ENCODE measurements around the gene RALGDS. TPM values are rescaled to one million over a fixed set of nuclear protein-coding genes. Genes with fewer than 3 reads are reported as not detected.

Gene RALGDS
- polyA plus RNA-seq, 4 donors = 33.0 to 49.0 (median 35.7) TPM

GRCh38 chr9:133109931-133110650 is 10.9 kb downstream of the RALGDS start:
- DNase-seq (no peak), FAIRE-seq (no peak)
- Histone ChIP-seq H3K9me3 (ENCODE audit: control insufficient read depth in 2 of 2, insufficient read depth in 1 of 2, low read depth in 1 of 2, low read length in 1 of 2) (no peaks in the 10 kb centered on the region), H3K4me1 (ENCODE audit: control insufficient read depth in 3 of 3, insufficient read depth in 2 of 3, low read depth in 1 of 3, low read length in 2 of 3) (peaks cover 4 to 32% (median 6%) of the 10 kb centered on the region in 3 donors), H3K27ac (ENCODE audit: low read depth in 1 of 3, low read length in 2 of 3) (no peak overlapping the region), H3K27me3 (ENCODE audit: control insufficient read depth in 3 of 3, insufficient read depth in 3 of 3, low read length in 3 of 3) (no peaks in the 10 kb centered on the region), H3K36me3 (ENCODE audit: control insufficient read depth in 3 of 3, insufficient read depth in 2 of 3, low read depth in 1 of 3, low read length in 3 of 3) (peaks cover 18 to 84% (median 25%) of the 10 kb centered on the region in 3 donors), H3K4me3 (ENCODE audit: low read depth in 1 of 3, low read length in 3 of 3) (no peak overlapping the region)
- 92 to 93% (median 92%) methylated on average over 18 of the region's 18 CpGs for WGBS, 3 donors

DNA sequence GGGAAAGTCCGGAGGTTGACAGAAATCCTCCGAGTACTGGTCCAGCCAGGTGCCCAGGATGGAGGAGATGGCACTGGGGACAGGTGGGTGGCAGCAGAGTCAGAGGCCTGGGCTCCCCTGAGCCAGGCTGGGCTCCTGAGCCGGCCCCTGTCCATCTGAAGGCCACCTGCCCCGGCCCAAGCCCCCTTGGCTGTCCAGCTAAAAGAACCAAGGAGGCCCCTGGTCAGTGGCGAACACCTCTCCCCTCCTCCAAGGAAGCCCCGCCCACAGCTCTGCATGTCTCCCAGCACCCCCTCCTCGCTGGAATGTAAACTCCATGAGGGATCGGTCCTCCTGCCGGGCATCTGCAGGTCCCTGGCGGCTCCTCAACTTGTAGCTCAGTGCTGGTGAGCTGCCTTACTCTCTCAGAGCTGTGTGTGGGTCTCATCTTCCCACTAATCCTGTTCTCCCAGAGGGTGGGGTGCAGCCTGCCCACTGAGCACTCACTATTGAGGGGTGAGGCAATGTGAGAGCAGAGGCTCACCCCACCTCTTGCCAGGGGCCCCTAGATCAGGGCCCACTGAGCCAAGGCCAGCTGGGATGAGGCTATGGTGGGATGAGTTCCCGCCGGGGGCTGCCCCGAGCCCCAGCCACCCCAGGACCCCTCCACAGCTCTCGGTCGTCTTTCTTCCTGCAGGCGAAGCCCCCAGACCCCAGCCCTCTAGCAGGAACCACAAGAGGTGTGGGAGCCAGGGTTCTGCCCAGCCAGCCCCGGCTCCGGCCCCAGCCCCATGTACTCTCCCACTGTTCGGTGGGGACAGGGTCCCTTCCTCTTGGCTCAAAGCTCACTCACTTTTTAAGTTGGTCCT is 12.0 kb downstream of the RALGDS start:
- FAIRE-seq = no peak
- H3K36me3 ChIP-seq (ENCODE audit: control insufficient read depth in 3 of 3, insufficient read depth in 2 of 3, low read depth in 1 of 3, low read length in 3 of 3) = peaks cover 19 to 88% (median 27%) of the 10 kb centered on the region in 3 donors
- H3K27me3 ChIP-seq (ENCODE audit: control insufficient read depth in 3 of 3, insufficient read depth in 3 of 3, low read length in 3 of 3) = no peaks in the 10 kb centered on the region
- H3K9me3 ChIP-seq (ENCODE audit: control insufficient read depth in 2 of 2, insufficient read depth in 1 of 2, low read depth in 1 of 2, low read length in 1 of 2) = no peaks in the 10 kb centered on the region
- no peak overlapping the region for H3K4me3 ChIP-seq (ENCODE audit: low read depth in 1 of 3, low read length in 3 of 3)
- 94 to 95% (median 94%) methylated on average over 13 to 19 of the region's 19 CpGs for WGBS, 3 donors
- DNase-seq = no peak
- H3K4me1 ChIP-seq (ENCODE audit: control insufficient read depth in 3 of 3, insufficient read depth in 2 of 3, low read depth in 1 of 3, low read length in 2 of 3) = peaks cover 0 to 21% (median 4%) of the 10 kb centered on the region in 3 donors
- no peak overlapping the region for H3K27ac ChIP-seq (ENCODE audit: low read depth in 1 of 3, low read length in 2 of 3)

DNA sequence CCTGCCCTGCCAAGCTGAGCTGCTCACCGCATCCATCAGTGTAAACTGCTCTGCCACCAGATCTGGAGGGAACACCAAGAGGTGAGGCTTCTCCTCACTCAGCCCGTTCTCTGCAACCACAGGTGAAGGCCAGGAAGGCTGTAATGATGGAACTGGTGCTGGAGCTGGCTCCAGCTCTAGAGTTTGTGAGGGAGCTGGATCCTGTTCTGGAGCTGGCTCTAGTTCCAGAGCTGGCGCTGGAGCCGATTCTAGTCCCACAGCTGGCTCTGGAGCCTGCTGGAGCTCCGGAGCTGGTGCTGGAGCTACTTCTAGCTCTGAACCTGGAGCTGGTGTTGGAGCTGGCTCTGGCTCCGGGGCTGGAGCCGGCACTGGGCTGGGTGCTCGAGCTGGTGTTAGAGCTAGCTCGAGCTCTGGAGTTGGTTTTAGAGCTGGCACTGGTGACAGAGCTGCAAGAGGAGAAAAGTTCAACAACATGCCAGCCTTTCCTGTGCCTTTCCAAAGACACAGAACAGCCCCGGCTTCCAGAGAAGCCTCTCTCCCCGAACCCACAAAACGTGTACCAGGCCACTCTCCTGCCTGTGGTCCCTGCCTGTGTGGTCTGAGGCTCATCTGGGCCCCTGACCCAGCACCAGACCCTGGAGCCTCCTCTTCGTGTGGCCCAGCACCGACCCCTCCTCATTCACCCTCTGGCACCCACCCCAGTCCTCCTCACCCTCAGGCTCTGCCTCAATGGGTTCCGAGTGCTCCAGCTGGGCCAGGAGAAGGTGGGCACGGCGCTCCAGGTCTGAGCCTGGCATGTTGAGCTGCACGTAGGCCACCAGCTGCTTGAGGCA is 12.9 kb downstream of the RALGDS start:
- Histone ChIP-seq H3K9me3 (ENCODE audit: control insufficient read depth in 2 of 2, insufficient read depth in 1 of 2, low read depth in 1 of 2, low read length in 1 of 2) (no peaks in the 10 kb centered on the region), H3K27ac (ENCODE audit: low read depth in 1 of 3, low read length in 2 of 3) (no peak overlapping the region), H3K27me3 (ENCODE audit: control insufficient read depth in 3 of 3, insufficient read depth in 3 of 3, low read length in 3 of 3) (no peaks in the 10 kb centered on the region), H3K36me3 (ENCODE audit: control insufficient read depth in 3 of 3, insufficient read depth in 2 of 3, low read depth in 1 of 3, low read length in 3 of 3) (peaks cover 20 to 97% (median 29%) of the 10 kb centered on the region in 3 donors), H3K4me1 (ENCODE audit: control insufficient read depth in 3 of 3, insufficient read depth in 2 of 3, low read depth in 1 of 3, low read length in 2 of 3) (peaks cover 0 to 17% (median 0%) of the 10 kb centered on the region in 3 donors), H3K4me3 (ENCODE audit: low read depth in 1 of 3, low read length in 3 of 3) (no peak overlapping the region)
- FAIRE-seq = no peak
- no peak for DNase-seq
- 94 to 95% (median 94%) methylated on average over 18 of the region's 18 CpGs for WGBS, 3 donors

- peaks cover 23 to 98% (median 35%) of the 10 kb centered on the region in 3 donors for H3K36me3 ChIP-seq (ENCODE audit: control insufficient read depth in 3 of 3, insufficient read depth in 2 of 3, low read depth in 1 of 3, low read length in 3 of 3)
- DNase-seq = no peak
- 88 to 95% (median 90%) methylated on average over 13 of the region's 13 CpGs for WGBS, 3 donors
- no peak overlapping the region for H3K4me3 ChIP-seq (ENCODE audit: low read depth in 1 of 3, low read length in 3 of 3)
- no peaks in the 10 kb centered on the region for H3K9me3 ChIP-seq (ENCODE audit: control insufficient read depth in 2 of 2, insufficient read depth in 1 of 2, low read depth in 1 of 2, low read length in 1 of 2)
- no peak overlapping the region for H3K27ac ChIP-seq (ENCODE audit: low read depth in 1 of 3, low read length in 2 of 3)
- H3K4me1 ChIP-seq (ENCODE audit: control insufficient read depth in 3 of 3, insufficient read depth in 2 of 3, low read depth in 1 of 3, low read length in 2 of 3) = peaks cover 0 to 8% (median 0%) of the 10 kb centered on the region in 3 donors
- no peak for FAIRE-seq
- H3K27me3 ChIP-seq (ENCODE audit: control insufficient read depth in 3 of 3, insufficient read depth in 3 of 3, low read length in 3 of 3) = no peaks in the 10 kb centered on the region
Observed at GRCh38 chr9:133107245-133107722, 13.8 kb downstream of the RALGDS start.

DNA sequence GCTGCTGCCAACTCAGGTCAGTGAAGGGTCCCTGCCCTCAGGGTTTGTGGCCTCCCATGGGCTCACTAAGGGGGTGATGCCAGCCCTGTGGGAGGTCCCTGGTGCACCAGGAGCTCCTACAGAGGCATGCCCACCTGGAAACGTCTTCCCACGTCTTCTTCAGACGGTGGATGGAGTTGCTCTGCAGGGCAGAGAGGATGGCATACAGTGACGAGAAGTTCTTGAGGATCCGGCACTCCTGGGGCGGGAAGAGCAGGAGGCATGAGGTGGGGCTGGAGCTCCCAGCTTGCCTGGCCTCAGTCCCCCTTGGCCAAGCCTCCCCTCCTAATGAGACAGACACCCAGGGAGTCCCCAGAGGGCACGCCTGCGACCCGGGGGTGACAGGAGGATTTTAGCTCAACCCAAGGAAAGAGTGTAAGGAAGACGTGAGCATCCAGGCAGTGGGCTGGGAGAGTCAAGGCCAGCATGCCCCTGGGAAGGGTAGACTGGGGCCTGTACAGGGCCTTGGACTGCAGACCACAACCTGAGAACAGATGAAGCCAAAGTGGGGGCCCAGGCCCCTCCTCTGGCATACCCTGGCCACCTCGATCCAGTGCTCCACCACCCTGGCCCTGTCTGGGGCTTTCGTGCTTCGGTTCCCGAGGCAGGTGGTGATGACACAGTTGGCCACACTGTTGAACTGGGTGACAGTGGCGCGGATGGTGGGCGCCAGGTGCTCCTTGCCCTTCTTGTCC is 14.4 kb downstream of the RALGDS start:
- H3K9me3 ChIP-seq (ENCODE audit: control insufficient read depth in 2 of 2, insufficient read depth in 1 of 2, low read depth in 1 of 2, low read length in 1 of 2) = no peaks in the 10 kb centered on the region
- H3K4me3 ChIP-seq (ENCODE audit: low read depth in 1 of 3, low read length in 3 of 3) = no peak overlapping the region
- peaks cover 0 to 4% (median 0%) of the 10 kb centered on the region in 3 donors for H3K4me1 ChIP-seq (ENCODE audit: control insufficient read depth in 3 of 3, insufficient read depth in 2 of 3, low read depth in 1 of 3, low read length in 2 of 3)
- WGBS, 3 donors = 93 to 95% (median 93%) methylated on average over 17 of the region's 17 CpGs
- no peak for FAIRE-seq
- H3K27ac ChIP-seq (ENCODE audit: low read depth in 1 of 3, low read length in 2 of 3) = no peak overlapping the region
- no peaks in the 10 kb centered on the region for H3K27me3 ChIP-seq (ENCODE audit: control insufficient read depth in 3 of 3, insufficient read depth in 3 of 3, low read length in 3 of 3)
- H3K36me3 ChIP-seq (ENCODE audit: control insufficient read depth in 3 of 3, insufficient read depth in 2 of 3, low read depth in 1 of 3, low read length in 3 of 3) = peaks cover 28 to 98% (median 39%) of the 10 kb centered on the region in 3 donors
- no peak for DNase-seq

DNA sequence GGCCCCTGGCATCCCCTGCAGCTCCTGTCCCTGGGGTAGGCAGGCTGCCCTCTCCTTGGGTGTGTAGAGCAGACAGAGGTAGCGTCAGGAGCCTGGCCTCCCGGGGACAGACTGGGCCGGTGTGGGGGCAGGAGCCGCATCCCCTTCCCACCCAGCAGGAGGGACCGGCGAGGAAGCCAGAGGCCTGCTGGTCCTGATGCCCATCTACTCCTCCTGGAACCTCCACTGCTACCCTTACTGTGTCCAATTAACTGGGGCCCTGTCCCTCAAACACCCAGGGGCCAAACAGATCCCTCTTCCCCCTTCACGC is 15.6 kb downstream of the RALGDS start:
- no peak for FAIRE-seq
- WGBS, 3 donors = 93 to 97% (median 95%) methylated on average over 6 to 7 of the region's 7 CpGs
- Histone ChIP-seq H3K4me3 (ENCODE audit: low read depth in 1 of 3, low read length in 3 of 3) (no peak overlapping the region), H3K4me1 (ENCODE audit: control insufficient read depth in 3 of 3, insufficient read depth in 2 of 3, low read depth in 1 of 3, low read length in 2 of 3) (peaks cover 0 to 4% (median 0%) of the 10 kb centered on the region in 3 donors), H3K36me3 (ENCODE audit: control insufficient read depth in 3 of 3, insufficient read depth in 2 of 3, low read depth in 1 of 3, low read length in 3 of 3) (peaks cover 32 to 98% (median 49%) of the 10 kb centered on the region in 3 donors), H3K9me3 (ENCODE audit: control insufficient read depth in 2 of 2, insufficient read depth in 1 of 2, low read depth in 1 of 2, low read length in 1 of 2) (no peaks in the 10 kb centered on the region), H3K27ac (ENCODE audit: low read depth in 1 of 3, low read length in 2 of 3) (no peak overlapping the region), H3K27me3 (ENCODE audit: control insufficient read depth in 3 of 3, insufficient read depth in 3 of 3, low read length in 3 of 3) (no peaks in the 10 kb centered on the region)
- no peak for DNase-seq

DNA sequence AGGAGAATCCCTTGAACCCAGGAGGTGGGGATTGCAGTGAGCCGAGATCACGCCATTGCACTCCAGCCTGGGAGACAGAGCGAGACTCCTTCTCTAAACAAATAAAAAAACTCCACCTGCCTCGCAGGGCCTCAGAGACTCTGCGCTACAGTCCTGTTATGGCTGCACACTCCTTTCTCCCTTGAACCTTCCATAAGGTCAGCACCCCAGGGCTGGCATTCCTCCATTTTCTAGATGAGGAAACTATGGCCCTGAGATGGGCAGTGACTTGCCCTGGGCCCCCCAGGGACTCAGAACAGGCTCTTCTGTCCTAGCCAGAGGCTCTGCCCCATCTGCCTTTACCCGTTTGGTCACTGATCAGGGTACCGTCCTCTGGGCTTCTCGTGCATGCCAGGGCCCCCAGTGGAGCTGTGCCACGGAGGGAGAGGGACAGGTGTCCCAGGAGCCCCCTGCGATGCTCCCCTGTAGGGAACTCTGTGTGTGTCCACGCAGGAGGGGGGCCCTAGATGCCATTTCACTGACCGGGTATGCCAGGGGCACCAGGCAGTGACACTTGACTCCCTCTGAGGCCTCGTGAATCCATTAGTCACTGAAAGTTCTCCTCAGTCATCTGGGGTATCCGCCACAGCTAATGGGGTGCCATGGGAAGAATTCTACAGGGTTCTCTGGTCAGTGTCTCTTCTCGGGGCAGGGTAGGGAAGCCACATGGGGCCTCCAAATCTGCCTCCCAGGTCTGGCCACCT is 16.2 kb downstream of the RALGDS start:
- Histone ChIP-seq H3K27ac (ENCODE audit: low read depth in 1 of 3, low read length in 2 of 3) (no peak overlapping the region), H3K4me3 (ENCODE audit: low read depth in 1 of 3, low read length in 3 of 3) (no peak overlapping the region), H3K4me1 (ENCODE audit: control insufficient read depth in 3 of 3, insufficient read depth in 2 of 3, low read depth in 1 of 3, low read length in 2 of 3) (peaks cover 0 to 4% (median 0%) of the 10 kb centered on the region in 3 donors), H3K9me3 (ENCODE audit: control insufficient read depth in 2 of 2, insufficient read depth in 1 of 2, low read depth in 1 of 2, low read length in 1 of 2) (no peaks in the 10 kb centered on the region), H3K27me3 (ENCODE audit: control insufficient read depth in 3 of 3, insufficient read depth in 3 of 3, low read length in 3 of 3) (no peaks in the 10 kb centered on the region), H3K36me3 (ENCODE audit: control insufficient read depth in 3 of 3, insufficient read depth in 2 of 3, low read depth in 1 of 3, low read length in 3 of 3) (peaks cover 35 to 98% (median 53%) of the 10 kb centered on the region in 3 donors)
- no peak for FAIRE-seq
- no peak for DNase-seq
- WGBS, 3 donors = 84 to 90% (median 86%) methylated on average over 15 of the region's 15 CpGs
